RPMI7951 (cell line): Measurements from ENCODE around the gene MCF2L. TPM values are rescaled to one million over a fixed set of nuclear protein-coding genes. Genes with fewer than 3 reads are reported as not detected.
A peak's percentile ranks its signal among the peaks of the same experiment; 100 is the strongest.
"Not testable (repeated sequence)": the region's sequence is repeated elsewhere in the genome, so short reads cannot be mapped to it uniquely, and the experiment has no call there.

Experiments
- DNase-seq: peaks from one replicate; pipeline ENCODE4 v3.0.0-alpha.2; 2012; ENCODE audit warnings: low read depth
- total RNA-seq: library from RNA; depleted of rRNA; stranded (reverse); fragments of >200 nt; shearing (Covaris generic); gene quantifications from 2 replicates; pipeline ENCODE4 v1.2.3, GENCODE V29; 2014

MCF2L gene
- total RNA-seq, 1 experiment from 2014 or later, result 4.8 TPM

DNA sequence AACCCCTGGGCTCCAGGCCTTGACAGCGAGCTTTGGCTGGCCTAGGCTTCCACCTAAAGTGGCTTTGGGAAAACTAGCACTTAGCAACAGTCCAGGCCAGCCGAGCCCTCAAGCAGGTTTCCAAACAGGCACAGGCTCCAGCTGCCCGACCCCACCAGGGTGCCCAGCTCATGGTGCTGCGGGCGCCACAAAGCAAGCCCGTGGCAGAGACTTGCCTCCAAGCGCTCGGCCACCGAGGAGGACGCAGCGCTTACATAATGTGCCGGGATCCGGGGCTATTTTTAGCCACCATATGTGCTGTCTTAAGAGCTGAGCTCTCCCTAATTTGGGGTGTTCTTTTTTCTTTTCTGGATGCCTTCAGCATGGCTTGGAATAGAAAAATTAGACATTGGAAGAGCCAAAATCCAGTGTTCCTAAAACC lies 80.5 kb downstream of the MCF2L start:
- DNase-seq, result no peak

DNA sequence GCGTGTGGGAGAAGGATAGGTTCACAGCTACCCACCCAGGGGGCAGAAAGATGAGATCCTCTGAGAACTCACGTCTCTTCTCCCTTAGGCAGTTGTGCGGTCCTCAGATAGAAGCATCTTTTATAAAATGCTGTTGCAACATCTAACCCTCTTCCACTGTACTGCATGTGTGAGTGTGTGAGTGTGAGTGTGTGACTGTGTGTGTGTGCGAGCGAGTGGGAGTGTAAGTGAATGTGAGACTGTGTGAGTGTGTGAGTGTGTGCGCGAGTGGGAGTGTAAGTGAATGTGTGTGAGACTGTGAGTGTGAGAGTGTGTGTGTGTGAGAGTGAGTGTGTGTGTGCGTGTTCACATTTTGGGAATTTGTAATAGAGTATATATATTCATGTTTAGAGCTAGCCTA lies 81.0 kb downstream of the MCF2L start:
- no peak for DNase-seq

DNA sequence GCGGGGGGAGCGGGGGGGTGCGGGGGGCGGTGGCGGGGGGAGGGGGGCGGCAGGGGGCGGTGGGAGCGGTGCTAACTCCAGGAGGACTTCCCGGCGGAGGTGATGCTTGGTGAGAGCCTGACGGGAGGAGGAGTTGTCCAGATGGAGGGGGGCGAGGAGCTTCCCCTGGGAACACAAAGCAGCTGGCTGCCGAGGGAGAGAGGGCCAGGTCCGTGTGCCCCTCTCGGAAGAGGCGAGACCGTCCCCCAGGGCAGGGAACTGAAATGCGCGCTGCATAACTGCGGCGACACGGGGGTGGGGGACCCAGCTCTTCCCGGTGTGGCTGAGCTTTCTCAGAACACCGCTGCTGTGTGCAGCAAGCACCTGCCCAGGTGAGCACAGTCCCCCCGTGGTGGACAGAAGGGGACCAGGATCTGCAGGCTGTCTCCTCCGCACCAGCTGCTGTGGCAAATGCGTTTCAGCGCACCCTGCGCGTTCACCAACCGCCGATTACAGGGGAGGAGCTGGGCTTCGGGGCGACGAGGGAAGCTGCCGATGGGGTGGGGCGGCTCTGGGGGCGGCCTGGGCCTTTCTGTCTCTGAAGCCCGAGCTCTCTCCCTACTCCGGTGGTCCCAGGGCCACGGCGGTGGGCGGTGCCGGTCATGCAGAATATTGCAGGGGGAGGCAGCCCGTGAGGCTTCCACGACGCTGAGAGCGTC lies 81.9 kb downstream of the MCF2L start:
- DNase-seq, result no peak

DNA sequence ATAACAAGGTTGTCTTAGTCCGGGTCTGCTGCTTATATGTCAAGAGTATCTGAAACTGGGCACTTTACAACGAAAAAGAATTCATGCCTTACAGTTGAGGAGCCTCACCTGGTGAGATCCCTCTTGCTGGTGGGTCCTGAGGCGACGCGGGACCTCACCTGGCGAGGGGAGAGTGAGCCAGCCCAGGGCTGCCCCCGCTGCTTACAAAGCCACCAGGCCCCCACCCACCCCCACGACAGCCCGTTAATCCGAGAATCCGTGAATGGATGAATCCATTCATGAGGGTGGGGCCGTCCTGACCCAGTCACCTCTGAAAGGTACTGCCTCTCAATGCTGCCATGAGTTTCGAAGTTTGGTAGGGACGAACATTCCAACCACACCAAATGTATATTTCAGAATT lies 82.6 kb downstream of the MCF2L start:
- DNase-seq, result no peak

DNA sequence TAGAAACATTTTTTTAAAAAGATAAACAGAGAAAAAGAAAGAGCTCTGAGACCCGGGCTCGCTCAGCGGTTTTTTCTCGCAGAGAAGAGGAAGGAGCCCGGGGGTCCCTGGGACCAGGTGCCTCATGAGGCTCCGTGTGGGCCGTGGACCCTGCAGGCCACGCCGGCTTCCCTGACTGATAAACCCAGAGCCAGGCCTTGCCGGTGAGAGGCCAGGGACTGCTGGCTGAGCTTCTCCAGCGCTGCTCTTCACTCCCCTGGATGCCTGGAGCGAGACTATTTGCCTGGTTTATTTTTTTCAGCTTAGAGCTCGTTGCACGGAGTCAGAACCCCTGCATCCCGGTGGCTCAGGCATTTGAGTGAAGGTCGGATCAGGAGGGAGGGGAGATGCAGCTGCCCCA lies 83.2 kb downstream of the MCF2L start:
- no peak for DNase-seq

DNA sequence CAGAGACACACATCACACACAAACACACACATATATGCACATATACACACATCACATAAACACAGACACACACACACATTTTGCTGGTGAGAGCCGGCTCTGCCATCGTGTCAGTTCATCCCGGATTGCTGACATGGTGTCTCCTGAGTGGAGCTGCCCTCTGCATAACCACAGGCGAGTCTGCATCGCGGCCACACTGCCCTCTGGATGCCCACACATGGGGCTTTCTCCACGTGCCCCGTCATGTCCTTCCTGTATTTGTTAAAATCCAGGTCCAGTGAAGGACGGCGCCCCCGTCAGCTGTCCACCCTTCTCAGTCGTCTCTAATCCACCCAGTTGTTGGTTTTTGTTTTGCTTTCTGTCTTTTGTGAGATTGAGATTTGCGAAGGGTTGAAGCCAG lies 84.0 kb downstream of the MCF2L start:
- no peak for DNase-seq

DNA sequence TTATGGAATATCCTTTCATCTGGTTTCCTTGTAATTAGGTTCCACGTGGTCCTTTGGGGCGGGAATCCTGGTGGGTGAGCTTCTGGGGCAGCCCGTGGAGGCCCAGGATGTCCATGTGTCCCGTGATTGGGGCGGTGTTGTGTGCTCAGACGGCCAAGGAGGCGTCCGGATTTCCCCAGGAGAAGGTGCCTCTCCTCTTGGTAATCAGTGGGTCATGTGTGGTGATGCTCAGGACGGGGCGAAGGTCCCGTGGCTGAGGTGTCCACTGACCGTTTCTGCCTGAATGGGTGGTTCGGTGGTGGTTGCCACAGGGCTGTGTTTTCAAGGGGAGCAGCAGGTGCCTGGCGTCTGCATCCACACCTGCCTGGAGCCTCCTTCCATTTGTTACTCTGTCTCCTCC lies 84.4 kb downstream of the MCF2L start:
- DNase-seq, result no peak

DNA sequence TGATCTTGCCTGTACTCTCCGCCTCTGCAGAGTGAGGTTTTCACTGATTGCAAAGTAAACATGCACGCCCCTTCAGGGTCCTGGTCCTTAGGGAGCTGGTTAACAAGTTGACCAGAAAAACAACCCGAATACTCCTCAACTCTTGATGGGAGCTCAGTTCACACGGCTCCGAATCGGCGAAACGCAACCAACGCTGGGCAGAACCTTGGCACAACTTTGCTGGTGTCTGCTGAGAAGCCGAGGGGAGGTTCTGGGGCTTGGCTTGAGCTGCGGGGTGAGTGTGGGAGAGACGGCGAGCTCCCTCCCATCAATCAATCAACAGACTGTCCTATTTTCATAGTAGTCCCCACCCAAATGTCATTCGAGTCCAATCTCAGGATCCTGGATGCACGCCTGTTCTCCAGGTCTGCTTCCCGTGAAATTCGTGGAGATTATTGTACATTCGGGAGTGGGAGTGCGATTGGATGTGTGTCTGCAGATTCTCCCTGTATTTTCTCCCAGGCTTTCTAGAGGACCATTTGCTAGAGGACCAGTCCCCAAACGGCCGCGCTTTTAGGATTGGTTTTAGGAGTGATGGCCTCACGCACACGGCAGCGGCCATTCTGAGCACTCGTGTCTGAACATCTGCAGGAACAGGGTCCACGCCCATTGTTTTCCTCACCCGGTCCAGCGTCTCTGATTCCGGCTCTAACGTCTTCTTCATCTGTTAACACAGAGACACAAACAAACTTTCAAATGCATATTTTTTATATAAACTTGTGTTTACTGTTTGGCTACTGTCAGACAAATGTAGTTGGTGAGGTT lies 85.0 kb downstream of the MCF2L start:
- no peak for DNase-seq

DNA sequence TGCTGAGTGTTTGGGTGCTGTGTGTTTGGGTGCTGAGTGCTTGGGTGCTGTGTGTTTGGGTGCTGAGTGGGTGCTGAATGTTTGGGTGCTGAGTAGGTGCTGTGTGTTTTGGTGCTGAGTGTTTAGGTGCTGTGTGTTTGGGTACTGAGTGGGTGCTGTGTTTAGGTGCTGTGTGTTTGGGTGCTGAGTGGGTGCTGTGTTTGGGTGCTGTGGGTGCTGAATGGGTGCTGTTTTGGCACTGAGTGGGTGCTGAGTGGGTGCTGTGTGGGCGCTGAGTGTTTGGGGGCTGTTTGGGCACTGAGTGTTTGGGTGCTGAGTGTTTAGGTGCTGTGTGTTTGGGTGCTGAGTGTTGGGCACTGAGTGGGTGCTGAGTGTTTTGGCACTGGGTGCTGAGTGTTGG lies 88.1 kb downstream of the MCF2L start:
- DNase-seq, result no peak

DNA sequence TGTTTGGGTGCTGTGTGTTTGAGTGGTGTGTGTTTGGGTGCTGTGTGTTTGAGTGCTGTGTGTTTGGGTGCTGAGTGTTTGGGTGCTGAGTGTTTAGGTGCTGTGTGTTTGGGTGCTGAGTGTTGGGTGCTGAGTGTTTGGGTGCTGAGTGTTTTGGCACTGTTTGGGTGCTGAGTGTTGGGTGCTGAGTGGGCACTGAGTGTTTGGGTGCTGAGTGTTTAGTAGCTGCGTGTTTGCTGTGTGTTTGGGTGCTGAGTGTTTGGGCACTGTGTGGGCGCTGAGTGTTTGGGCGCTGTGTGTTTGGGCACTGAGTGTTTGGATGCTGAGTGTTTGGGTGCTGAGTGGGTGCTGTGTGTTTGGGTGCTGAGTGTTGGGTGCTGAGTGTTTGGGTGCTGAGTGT lies 88.5 kb downstream of the MCF2L start:
- not testable (repeated sequence) for DNase-seq

DNA sequence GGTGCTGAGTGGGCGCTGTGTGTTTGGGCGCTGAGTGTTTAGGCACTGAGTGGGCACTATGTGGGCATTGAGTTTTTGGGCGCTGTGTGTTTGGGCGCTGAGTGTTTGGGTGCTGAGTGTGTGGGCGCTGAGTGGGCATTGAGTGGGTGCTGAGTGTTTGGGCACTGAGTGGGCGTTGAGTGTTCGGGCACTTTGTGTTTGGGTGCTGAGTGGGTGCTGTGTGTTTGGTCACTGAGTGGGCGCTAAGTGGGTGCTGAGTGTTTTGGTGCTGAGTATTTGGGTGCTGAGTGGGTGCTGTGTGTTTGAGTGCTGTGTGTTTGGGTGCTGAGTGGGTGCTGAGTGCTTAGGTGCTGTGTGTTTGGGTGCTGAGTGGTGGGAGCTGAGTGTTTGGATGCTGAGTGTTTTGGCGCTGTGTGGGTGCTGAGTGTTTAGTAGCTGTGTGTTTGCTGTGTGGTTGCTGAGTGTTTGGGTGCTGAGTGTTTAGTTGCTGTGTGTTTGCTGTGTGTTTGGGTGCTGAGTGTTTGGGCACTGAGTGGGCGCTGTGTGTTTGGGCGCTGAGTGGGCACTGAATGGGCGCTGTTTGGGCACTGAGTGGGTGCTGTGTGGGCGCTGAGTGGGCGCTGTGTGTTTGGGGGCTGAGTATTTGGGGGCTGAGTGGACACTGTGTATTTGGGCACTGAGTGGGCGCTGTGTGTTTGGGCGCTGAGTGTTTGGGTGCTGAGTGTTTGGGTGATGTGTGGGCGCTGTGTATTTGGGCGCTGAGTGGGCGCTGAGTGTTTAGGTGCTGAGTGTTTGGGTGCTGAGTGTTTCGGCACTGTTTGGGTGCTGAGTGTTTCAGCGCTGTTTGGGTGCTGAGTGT lies 89.3 kb downstream of the MCF2L start:
- DNase-seq, result no peak

DNA sequence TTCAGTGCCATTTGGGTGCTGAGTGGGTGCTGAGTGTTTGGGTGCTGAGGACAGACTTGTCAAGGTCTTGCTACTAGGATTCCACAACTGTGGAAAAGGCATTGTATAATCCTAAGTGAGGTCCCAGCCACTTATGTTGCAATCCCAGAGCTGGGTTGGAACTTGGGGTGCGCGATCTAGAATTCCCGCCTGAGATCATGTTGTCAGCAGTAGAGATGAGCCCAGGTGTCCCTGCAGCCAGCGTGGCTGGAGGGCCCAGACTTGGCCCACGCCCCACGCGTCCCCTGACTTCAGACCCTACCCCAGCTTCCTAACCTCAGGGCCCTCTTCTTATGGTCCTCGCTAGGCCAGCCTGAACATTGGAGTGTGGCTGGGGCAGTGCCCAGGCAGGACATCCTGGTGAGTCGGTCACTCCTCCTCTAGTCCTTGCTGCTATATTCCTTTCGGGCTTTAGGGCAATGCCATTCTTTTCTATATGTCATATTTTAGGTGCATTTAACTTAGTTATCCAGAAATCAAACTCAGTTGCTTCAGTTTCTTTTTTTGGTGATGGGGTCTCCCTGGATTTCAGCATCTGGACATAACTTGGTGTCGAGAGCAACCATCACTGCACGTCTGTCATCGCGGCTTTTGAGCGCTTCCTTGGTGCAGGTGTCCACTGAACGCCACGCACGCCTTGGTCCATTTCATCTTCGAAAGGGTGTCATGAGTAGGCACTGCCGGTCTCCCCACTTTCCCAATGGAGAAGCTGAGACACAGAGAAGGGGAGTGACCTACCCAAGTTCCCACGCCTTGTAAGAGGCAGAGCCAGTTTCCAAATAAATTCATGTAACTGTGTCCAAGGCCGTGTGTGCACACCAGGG lies 90.2 kb downstream of the MCF2L start:
- DNase-seq, result peak; percentile 26

DNA sequence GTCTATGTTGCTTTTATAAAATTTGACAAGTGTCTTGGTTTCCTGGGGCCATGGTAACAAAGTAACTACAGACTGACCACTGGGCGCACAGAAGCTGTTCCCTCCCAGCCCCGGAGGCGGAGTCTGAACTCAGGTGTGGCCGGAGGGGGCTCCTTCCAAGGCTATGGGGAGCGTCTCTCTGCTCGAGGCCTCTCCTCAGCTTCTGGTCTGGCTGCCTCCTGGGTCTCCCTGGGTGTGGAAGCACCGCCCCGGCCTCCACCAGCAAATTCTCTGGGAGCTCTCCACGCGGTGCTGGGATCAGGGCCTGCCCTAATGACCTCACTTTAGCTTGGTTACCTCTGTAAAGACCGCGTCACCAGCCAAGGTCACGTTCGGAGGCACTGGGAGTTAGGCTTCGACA lies 90.9 kb downstream of the MCF2L start:
- DNase-seq, result no peak

DNA sequence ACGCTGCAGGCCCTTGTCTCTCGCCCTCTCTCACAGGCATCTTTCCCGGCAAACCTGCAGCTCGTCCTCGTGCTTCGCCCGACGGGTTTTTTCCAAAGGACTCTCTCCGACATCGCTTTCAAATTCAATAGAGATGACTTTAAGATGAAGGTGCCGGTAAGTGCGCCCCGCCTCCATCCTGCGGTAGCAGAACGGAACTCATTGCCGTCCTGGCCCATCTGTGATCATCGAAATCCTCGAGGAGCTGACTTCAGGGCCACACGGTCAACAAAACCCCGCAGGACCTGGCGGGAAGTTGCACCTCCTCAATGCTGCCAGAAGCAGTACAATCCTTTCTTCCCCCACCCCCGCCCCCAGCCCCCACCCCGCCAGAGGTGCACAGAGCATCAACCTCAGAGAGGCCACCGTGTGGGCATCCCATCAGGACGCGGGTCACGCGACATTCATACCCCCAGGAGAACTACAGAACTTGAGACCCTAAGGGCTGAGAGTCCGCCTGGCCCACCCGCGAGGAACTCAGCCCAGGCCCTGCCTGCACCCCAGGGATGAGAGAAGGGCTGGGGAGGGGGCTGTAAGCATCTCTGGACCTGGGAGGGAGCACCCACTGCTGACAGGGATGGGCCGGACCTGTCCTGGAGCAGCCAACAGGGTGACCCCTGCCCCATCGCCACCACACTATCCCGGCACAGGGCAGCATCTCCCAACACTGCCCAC lies 91.7 kb downstream of the MCF2L start:
- no peak for DNase-seq

DNA sequence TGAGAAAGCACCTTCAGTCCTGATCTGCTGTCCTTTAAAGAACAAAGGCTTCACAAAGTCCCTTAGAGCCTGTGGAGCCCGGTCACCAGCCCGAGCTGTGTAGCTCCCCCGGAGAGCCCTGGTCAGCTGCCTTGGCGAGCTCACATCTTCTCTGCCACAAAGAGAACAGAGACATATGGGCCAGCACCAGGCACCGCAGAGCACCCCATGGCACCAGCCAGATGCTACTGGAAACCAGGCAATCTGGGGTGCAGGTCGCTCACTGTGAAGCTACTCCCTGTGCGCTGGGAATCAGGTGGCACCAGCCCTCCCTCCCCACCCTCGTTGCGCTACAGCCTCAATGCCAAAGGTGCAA lies 92.2 kb downstream of the MCF2L start:
- DNase-seq, result no peak

DNA sequence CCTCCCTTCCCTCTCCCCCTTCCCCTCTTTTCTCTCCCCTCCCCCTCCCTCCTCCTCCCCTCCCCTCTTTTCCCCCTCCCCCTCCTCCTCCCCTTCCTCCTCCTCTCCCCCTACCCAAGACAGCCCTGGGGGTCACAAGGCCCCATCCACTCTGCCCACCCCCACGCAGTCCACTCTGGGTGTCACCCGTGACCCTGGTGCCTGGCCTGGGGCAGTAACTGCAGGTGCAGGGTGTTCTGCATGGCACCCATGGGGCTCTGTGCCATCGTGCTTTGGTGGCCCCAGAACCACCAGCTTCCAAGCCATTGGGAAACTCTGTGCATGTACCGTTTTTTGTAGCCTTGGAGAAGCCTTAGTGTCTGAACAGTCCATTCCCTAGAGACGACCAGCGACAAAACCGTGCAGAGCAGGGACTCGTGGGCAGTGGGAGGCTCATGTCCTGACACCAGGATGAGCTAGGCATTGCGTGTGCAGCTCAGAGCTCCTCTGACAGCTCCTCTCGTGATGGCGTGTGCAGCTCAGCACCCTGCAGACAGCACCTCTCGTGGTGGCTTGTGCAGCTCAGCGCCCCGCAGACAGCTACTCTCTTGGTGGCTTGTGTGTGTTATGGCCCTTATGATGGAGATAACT lies 92.9 kb downstream of the MCF2L start:
- DNase-seq, result no peak

DNA sequence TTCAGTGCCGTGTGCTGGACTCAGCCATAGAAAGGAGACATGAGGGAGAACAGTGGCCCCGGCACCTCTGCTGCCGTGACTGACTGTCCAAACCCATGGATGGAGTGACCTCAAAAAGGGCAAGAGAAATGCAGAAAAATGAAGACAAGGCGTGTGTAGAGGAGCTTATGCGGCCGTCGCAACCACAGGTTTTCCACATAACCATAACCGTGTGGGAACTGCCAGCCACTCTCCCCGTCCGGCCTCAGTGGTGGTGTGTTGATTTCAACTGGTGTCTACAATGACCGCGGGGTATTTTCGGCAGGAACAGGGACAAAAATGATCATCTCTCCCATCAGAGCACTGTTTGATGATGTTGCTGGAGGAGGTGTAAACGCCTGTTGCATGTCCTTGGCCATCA lies 93.7 kb downstream of the MCF2L start:
- no peak for DNase-seq

DNA sequence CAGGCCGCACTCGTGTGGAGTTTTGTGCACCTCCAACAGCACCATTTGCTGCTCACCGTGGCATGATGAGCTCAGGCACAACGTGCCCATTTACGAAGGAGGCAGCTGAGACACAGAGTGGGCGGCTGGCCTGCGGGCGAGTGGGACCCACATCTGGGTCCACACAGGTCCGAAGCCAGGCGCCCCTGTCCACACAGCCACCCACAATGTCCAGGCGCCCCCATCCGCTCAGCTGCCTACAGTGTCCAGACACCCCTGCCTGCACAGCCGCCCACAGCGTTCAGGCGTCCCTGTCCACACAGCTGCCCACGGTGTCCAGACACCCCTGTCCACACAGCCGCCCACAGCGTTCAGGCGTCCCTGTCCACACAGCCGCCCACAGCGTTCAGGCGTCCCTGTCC lies 94.1 kb downstream of the MCF2L start:
- no peak for DNase-seq

DNA sequence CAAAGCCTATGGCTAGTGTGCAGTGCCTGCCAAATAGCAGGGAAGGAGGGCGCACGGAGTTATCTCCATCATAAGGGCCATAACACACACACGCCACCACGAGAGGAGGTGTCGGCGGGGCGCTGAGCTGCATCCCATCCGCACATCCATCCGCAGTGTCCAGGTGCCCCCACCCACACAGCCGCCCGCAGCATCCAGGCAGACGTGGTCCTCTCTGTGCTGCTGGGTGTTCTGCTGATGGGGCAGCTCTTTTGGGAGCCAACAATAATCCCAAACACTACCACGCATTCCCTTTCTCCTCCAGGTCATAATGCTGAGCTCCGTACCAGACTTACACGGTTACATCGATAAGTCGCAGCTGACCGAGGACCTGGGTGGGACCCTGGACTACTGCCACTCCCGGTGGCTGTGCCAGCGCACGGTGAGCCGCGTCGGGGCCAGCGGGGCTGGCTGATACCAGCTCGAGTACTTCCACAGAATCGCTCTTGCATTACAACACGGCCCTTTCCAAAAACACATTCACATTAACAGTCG lies 95.1 kb downstream of the MCF2L start:
- DNase-seq, result no peak
